Subcutaneous abdominal adipose tissue (tissue), 5 donors: ENCODE data around the gene MACROH2A1.

ENCODE experiments used
- H3K27ac ChIP-seq: one replicate; pipeline ENCODE4 v1.7.0; 2013; ENCODE audit warnings: low read depth, mild to moderate bottlenecking, inconsistent platforms, low read length, moderate library complexity
- H3K27me3 ChIP-seq, 5 donors: one replicate each; pipeline ENCODE4 v1.7.0; 2013; ENCODE audit warnings: low read length in 5 of 5, inconsistent platforms in 1 of 5; ENCODE audit not compliant: control insufficient read depth in 5 of 5, insufficient read depth in 4 of 5
- H3K36me3 ChIP-seq, 5 donors: one replicate each; pipeline ENCODE4 v1.7.0; 2013; ENCODE audit warnings: low read length in 5 of 5; ENCODE audit not compliant: control insufficient read depth in 5 of 5, insufficient read depth in 5 of 5
- H3K4me1 ChIP-seq, 5 donors: one replicate each; pipeline ENCODE4 v1.7.0; 2013; ENCODE audit warnings: low read length in 5 of 5, mild to moderate bottlenecking in 3 of 5, moderate library complexity in 1 of 5; ENCODE audit not compliant: control insufficient read depth in 5 of 5, insufficient read depth in 5 of 5
- H3K4me3 ChIP-seq, 5 donors: one replicate each; pipeline ENCODE4 v1.7.0; 2013; ENCODE audit warnings: low read length in 5 of 5, low read depth in 1 of 5
- H3K9ac ChIP-seq, 5 donors: one replicate each; pipeline ENCODE4 v1.7.0; 2013; ENCODE audit warnings: low read length in 5 of 5, mild to moderate bottlenecking in 4 of 5, moderate library complexity in 3 of 5
- H3K9me3 ChIP-seq, 5 donors: one replicate each; pipeline ENCODE4 v1.7.0; 2013; ENCODE audit warnings: low read length in 5 of 5; ENCODE audit not compliant: control insufficient read depth in 5 of 5
- donor health status: healthy.
- donor health status: healthy.
- donor health status: healthy.
- donor health status: healthy.
- donor health status: healthy.

MACROH2A1 gene

GRCh38 chr5:135345956-135346731 is 52.9 kb downstream of the MACROH2A1 start:
- H3K27ac ChIP-seq, result no peak overlapping the region
- peaks cover 6 to 78% (median 67%) of the 10 kb centered on the region in 5 donors for H3K36me3 ChIP-seq
- H3K4me1 ChIP-seq, result peaks cover 0 to 25% (median 15%) of the 10 kb centered on the region in 5 donors
- H3K4me3 ChIP-seq, result no peak overlapping the region
- H3K9ac ChIP-seq, result no peak overlapping the region
- no peaks in the 10 kb centered on the region for H3K27me3 ChIP-seq
- H3K9me3 ChIP-seq, result no peaks in the 10 kb centered on the region

DNA sequence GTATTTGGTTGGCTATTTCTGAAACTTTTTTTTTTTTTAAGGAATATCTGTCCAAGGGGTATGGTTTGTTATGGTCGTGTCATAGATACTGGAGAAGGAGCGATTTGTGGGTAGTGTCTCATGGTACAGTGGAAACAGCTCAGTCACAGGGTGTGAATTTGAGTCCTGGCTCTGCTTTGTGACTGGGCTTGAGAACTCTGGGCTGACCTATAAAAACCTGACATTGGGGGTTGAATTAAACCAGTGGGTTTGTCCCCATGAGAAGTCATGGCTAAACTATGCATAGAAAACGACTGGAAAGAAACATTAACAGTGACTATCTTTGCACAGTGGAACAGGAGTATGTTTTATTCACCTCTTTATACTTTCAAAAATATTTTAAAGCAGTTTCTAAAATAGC is 54.7 kb downstream of the MACROH2A1 start:
- Histone ChIP-seq H3K36me3 (peaks cover 6 to 78% (median 74%) of the 10 kb centered on the region in 5 donors), H3K4me3 (no peak overlapping the region), H3K27me3 (no peaks in the 10 kb centered on the region), H3K9ac (no peak overlapping the region), H3K4me1 (peaks cover 0 to 20% (median 10%) of the 10 kb centered on the region in 5 donors), H3K9me3 (no peaks in the 10 kb centered on the region), H3K27ac (no peak overlapping the region)

DNA sequence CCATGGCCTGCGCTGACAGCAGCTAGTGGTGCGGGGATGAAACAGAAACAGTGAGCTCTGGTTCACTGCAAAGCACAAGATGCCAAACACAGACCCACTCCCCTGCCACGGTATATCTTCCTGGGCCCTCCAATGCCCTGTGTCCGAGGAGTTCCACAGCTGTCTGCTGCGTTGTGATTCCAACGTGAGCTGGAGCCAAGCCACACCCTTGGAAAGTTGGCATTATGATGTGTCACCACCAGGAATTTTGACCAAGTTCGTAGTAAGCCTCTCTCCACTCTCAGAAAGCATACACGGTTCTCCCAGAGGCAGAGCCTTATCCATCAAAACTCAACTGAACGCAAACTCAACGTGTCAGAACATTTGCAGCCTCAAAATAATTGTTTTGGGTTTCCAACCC is 55.6 kb downstream of the MACROH2A1 start:
- Histone ChIP-seq H3K4me1 (peaks cover 0 to 10% (median 2%) of the 10 kb centered on the region in 5 donors), H3K4me3 (no peak overlapping the region), H3K36me3 (peaks cover 6 to 86% (median 79%) of the 10 kb centered on the region in 5 donors), H3K27me3 (no peaks in the 10 kb centered on the region), H3K9ac (no peak overlapping the region), H3K9me3 (no peaks in the 10 kb centered on the region), H3K27ac (no peak overlapping the region)

DNA sequence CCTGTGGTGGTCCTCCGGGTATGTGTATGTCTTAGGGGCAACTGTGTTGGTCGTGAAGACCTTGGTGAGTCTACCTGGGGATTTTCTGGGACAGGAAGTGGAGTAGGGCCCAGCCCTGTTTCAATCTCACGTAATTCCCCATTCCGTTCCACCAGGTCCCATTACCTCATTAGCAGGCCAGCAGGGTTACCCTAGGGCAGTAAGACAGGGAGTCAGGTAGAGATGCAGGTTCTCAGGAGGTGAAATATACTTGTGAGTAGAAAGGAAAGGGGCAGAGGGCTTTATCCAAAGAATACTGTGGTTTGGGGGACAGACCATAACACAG is 56.5 kb downstream of the MACROH2A1 start:
- no peak overlapping the region for H3K9ac ChIP-seq
- H3K9me3 ChIP-seq, result no peaks in the 10 kb centered on the region
- no peak overlapping the region for H3K4me3 ChIP-seq
- H3K36me3 ChIP-seq, result peaks cover 6 to 95% (median 88%) of the 10 kb centered on the region in 5 donors
- no peaks in the 10 kb centered on the region for H3K27me3 ChIP-seq
- H3K27ac ChIP-seq, result no peak overlapping the region
- peaks cover 0 to 6% (median 0%) of the 10 kb centered on the region in 5 donors for H3K4me1 ChIP-seq

DNA sequence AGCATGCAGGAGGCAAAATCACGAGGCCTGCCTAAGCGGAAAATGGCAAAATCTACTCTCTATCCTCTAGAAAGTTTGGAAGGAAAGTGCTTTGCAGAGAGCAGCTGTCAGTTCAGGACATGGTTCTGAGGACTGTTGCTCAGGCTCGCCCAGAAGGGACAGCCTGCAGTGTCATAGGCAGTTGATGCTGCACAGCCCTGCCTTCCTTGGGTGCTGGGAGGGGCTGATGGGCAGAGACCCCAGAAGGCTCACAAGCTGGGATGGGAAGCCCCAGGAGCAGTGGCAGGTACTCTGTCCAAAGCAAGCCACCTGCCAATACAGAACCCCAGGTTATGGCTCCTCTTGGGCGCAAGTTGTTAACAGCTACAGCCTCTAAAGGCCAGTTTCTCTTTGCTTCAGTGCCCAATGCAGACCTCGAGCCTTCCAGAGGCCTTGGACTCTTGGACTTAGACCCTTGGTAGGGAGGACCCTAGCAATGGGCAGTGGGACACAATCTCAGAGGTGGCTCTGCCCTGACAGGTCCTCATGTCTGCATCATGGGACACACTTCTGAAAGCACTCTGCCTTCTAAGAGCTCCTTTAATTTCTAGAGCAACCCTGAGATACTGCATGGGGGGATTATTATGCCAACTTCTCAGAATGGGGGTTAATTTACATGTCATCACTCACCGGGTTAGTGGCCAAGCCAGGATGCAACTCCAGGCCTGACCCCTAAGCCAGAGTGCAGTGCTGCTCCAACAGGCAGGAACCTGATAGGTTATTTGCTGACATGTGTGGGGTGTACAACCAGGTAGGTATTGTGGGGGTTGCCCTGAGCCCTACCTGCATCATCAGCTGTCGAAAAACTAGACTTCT is 57.1 kb downstream of the MACROH2A1 start:
- Histone ChIP-seq H3K27ac (no peak overlapping the region), H3K9me3 (no peaks in the 10 kb centered on the region), H3K4me1 (peaks cover 0 to 6% (median 0%) of the 10 kb centered on the region in 5 donors), H3K36me3 (peaks cover 6 to 96% (median 92%) of the 10 kb centered on the region in 5 donors), H3K4me3 (no peak overlapping the region), H3K27me3 (no peaks in the 10 kb centered on the region), H3K9ac (no peak overlapping the region)

GRCh38 chr5:135341016-135341666 is 57.9 kb downstream of the MACROH2A1 start:
- H3K4me1 ChIP-seq, result peaks cover 0 to 6% (median 0%) of the 10 kb centered on the region in 5 donors
- H3K27me3 ChIP-seq, result no peaks in the 10 kb centered on the region
- peaks cover 6 to 100% (median 97%) of the 10 kb centered on the region in 5 donors for H3K36me3 ChIP-seq
- H3K4me3 ChIP-seq, result no peak overlapping the region
- H3K9me3 ChIP-seq, result no peaks in the 10 kb centered on the region
- H3K9ac ChIP-seq, result no peak overlapping the region
- no peak overlapping the region for H3K27ac ChIP-seq

GRCh38 chr5:135340568-135340967 is 58.5 kb downstream of the MACROH2A1 start:
- no peaks in the 10 kb centered on the region for H3K27me3 ChIP-seq
- H3K36me3 ChIP-seq, result peaks cover 6 to 100% (median 98%) of the 10 kb centered on the region in 5 donors
- no peak overlapping the region for H3K27ac ChIP-seq
- no peak overlapping the region for H3K4me3 ChIP-seq
- H3K9ac ChIP-seq, result no peak overlapping the region
- peaks cover 0 to 6% (median 3%) of the 10 kb centered on the region in 5 donors for H3K4me1 ChIP-seq
- no peaks in the 10 kb centered on the region for H3K9me3 ChIP-seq

DNA sequence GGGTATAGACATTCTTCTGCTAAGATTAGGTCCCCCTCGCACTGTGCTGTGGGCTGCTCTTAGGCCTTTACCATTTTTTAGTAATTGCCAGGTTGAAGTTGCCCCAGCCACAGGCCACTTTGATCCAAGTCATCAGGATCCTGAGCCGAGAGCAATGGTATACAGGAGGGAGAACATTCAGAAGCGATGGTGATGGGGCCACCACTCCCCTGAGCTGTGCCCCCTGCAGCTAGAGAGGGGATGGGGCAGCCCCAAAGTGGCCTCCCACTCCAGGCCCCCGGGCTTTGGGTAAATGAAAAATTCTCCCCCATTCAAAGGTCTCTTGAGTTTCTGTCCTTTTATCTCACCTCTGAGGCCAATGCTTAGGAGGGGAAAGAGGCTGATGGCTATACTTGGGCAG is 59.4 kb downstream of the MACROH2A1 start:
- Histone ChIP-seq H3K27ac (no peak overlapping the region), H3K4me1 (peaks cover 0 to 8% (median 4%) of the 10 kb centered on the region in 5 donors), H3K9me3 (no peaks in the 10 kb centered on the region), H3K4me3 (no peak overlapping the region), H3K9ac (no peak overlapping the region), H3K27me3 (no peaks in the 10 kb centered on the region), H3K36me3 (peaks cover 3 to 100% (median 96%) of the 10 kb centered on the region in 5 donors)

DNA sequence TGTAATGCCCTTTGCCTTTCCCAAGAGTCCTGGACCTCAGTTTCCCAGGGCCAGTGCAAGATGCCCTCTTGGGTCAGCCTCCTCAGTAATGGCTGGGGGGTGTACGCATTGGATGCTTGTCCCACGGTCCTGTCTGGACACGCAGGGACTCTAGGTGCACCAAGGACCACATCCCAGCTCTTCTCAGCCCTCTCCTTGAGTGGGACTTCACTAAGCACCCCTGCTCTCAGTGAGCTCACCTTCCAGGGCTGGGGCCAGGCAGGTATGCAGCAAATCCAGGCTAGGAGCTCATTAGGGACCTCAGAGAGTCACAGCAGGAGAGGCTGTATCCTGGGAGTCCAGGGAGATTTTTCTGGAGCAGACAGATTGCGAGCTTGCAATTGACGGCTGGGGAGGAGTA is 59.8 kb downstream of the MACROH2A1 start:
- no peak overlapping the region for H3K27ac ChIP-seq
- H3K36me3 ChIP-seq, result peaks cover 3 to 100% (median 95%) of the 10 kb centered on the region in 5 donors
- H3K9me3 ChIP-seq, result no peaks in the 10 kb centered on the region
- H3K27me3 ChIP-seq, result no peaks in the 10 kb centered on the region
- no peak overlapping the region for H3K4me3 ChIP-seq
- H3K9ac ChIP-seq, result no peak overlapping the region
- peaks cover 0 to 8% (median 4%) of the 10 kb centered on the region in 5 donors for H3K4me1 ChIP-seq
